H9 (cell line): ENCODE data around the gene CEP85L. TPM values are rescaled to one million over a fixed set of nuclear protein-coding genes. Genes with fewer than 3 reads are reported as not detected.

Experiments
- DNase-seq: peaks from one replicate; pipeline ENCODE4 v3.0.0-alpha.2; 2017
- H2AFZ ChIP-seq: one replicate; pipeline ENCODE4 v1.6.1; 2013; ENCODE audit warnings: mild to moderate bottlenecking, low read length, control low read depth, moderate library complexity
- H2AK5ac ChIP-seq: 2 replicates; pipeline ENCODE4 v1.6.1; 2013; ENCODE audit warnings: low read length, control low read depth, mixed read lengths; ENCODE audit not compliant: insufficient read length
- H2BK120ac ChIP-seq: one replicate; pipeline ENCODE4 v1.6.1; 2013; ENCODE audit warnings: low read depth, mild to moderate bottlenecking, low read length, control low read depth, inconsistent platforms; ENCODE audit not compliant: poor library complexity, severe bottlenecking
- H2BK12ac ChIP-seq: 2 replicates; pipeline ENCODE4 v1.6.1; 2013; ENCODE audit warnings: low read length, control low read depth, mixed read lengths, low read depth; ENCODE audit not compliant: insufficient read length
- H2BK15ac ChIP-seq: 2 replicates; pipeline ENCODE4 v1.6.1; 2013; ENCODE audit warnings: low read depth, low read length, control low read depth
- H2BK20ac ChIP-seq: one replicate; pipeline ENCODE4 v1.6.1; 2013; ENCODE audit warnings: low read depth, mild to moderate bottlenecking, low read length, control low read depth, inconsistent platforms; ENCODE audit not compliant: poor library complexity, severe bottlenecking
- H2BK5ac ChIP-seq: 2 replicates; pipeline ENCODE4 v1.6.1; 2013; ENCODE audit warnings: low read length, control low read depth, mixed read lengths; ENCODE audit not compliant: insufficient read length
- H3K14ac ChIP-seq: 2 replicates; pipeline ENCODE4 v1.6.1; 2013; ENCODE audit warnings: low read length, control low read depth; ENCODE audit not compliant: insufficient read depth
- H3K18ac ChIP-seq: 2 replicates; pipeline ENCODE4 v1.6.1; 2013; ENCODE audit warnings: low read depth, mild to moderate bottlenecking, mixed read lengths, low read length, control low read depth; ENCODE audit not compliant: insufficient read length
- H3K23ac ChIP-seq: 2 replicates; pipeline ENCODE4 v1.6.1; 2013; ENCODE audit warnings: low read length, control low read depth, mixed read lengths, low read depth; ENCODE audit not compliant: insufficient read length
- H3K23me2 ChIP-seq: 2 replicates; pipeline ENCODE4 v1.6.1; 2013; ENCODE audit warnings: low read depth, mild to moderate bottlenecking, mixed read lengths, low read length, control low read depth; ENCODE audit not compliant: insufficient read length, poor library complexity, severe bottlenecking
- H3K27ac ChIP-seq: 2 replicates; pipeline ENCODE4 v1.5.1; 2013; ENCODE audit warnings: low read length, control low read depth, mixed read lengths, low read depth; ENCODE audit not compliant: insufficient read length
- H3K27me3 ChIP-seq: 2 replicates; pipeline ENCODE4 v1.6.1; 2013; ENCODE audit warnings: low read length, control low read depth, inconsistent platforms; ENCODE audit not compliant: insufficient read depth
- H3K4ac ChIP-seq: 2 replicates; pipeline ENCODE4 v1.6.1; 2013; ENCODE audit warnings: low read depth, mild to moderate bottlenecking, control low read depth, inconsistent platforms, low read length, moderate library complexity
- H3K4me1 ChIP-seq: 2 replicates; pipeline ENCODE4 v1.6.1; 2013; ENCODE audit warnings: low read length, control low read depth, inconsistent platforms; ENCODE audit not compliant: insufficient read depth
- H3K4me2 ChIP-seq: 2 replicates; pipeline ENCODE4 v1.6.1; 2013; ENCODE audit warnings: low read length, control low read depth, mixed read lengths; ENCODE audit not compliant: insufficient read length, insufficient read depth
- H3K56ac ChIP-seq: 2 replicates; pipeline ENCODE4 v1.6.1; 2013; ENCODE audit warnings: low read depth, mild to moderate bottlenecking, mixed read lengths, low read length, control low read depth; ENCODE audit not compliant: insufficient read length
- H3K79me1 ChIP-seq: 2 replicates; pipeline ENCODE4 v1.6.1; 2013; ENCODE audit warnings: low read depth, mild to moderate bottlenecking, moderate library complexity, low read length, control low read depth, inconsistent platforms; ENCODE audit not compliant: insufficient read depth, poor library complexity, severe bottlenecking
- H3K79me2 ChIP-seq: 2 replicates; pipeline ENCODE4 v1.6.1; 2013; ENCODE audit warnings: low read length, control low read depth, inconsistent platforms; ENCODE audit not compliant: insufficient read depth
- H3K9ac ChIP-seq: 2 replicates; pipeline ENCODE4 v1.6.1; 2013; ENCODE audit warnings: low read length, control low read depth, mixed read lengths; ENCODE audit not compliant: insufficient read length; ENCODE audit errors: extremely low read depth
- H3K9me3 ChIP-seq: one replicate; pipeline ENCODE4 v1.6.1; 2013; ENCODE audit warnings: low read depth, low read length, inconsistent platforms; ENCODE audit not compliant: control insufficient read depth
- H3T11ph ChIP-seq: one replicate; pipeline ENCODE4 v1.6.1; 2013; ENCODE audit warnings: mild to moderate bottlenecking, low read length, control low read depth, inconsistent platforms
- H4K20me1 ChIP-seq: one replicate; pipeline ENCODE4 v1.6.1; 2013; ENCODE audit not compliant: control insufficient read depth, insufficient read length, insufficient read depth
- H4K5ac ChIP-seq: 2 replicates; pipeline ENCODE4 v1.6.1; 2013; ENCODE audit warnings: low read depth, mild to moderate bottlenecking, mixed read lengths, low read length, control low read depth; ENCODE audit not compliant: insufficient read length
- H4K8ac ChIP-seq: replicated peaks from 2 replicates; pipeline ENCODE4 v1.6.1; 2013; ENCODE audit warnings: low read length, control low read depth, mixed read lengths, low read depth; ENCODE audit not compliant: insufficient read length
- H4K91ac ChIP-seq: 2 replicates; pipeline ENCODE4 v1.6.1; 2013; ENCODE audit warnings: low read depth, mild to moderate bottlenecking, moderate library complexity, mixed read lengths, low read length, control low read depth; ENCODE audit not compliant: insufficient read length
- H3K27ac Mint-ChIP-seq, 3 experiments: 2 replicates in 2 of 3; 3 replicates in 1 of 3; pipeline ENCODE4 v1.8.0; 2020 to 2021; ENCODE audit warnings: mixed read lengths in 3 of 3, mild to moderate bottlenecking in 1 of 3, moderate library complexity in 1 of 3
- H3K27me3 Mint-ChIP-seq: 2 replicates; pipeline ENCODE4 v1.8.0; 2021; ENCODE audit warnings: low read depth, mild to moderate bottlenecking, moderate library complexity, mixed read lengths
- H3K36me3 Mint-ChIP-seq, 3 experiments: 2 replicates in 2 of 3; 3 replicates in 1 of 3; pipeline ENCODE4 v1.8.0; 2020 to 2021; ENCODE audit warnings: low read depth in 3 of 3, mixed read lengths in 3 of 3; ENCODE audit not compliant: insufficient read depth in 1 of 3
- H3K4me1 Mint-ChIP-seq, 2 experiments: 2 replicates each; pipeline ENCODE4 v1.8.0; 2020; ENCODE audit warnings: mixed read lengths in 2 of 2
- H3K4me3 Mint-ChIP-seq, 2 experiments: 2 replicates in 1 of 2; 3 replicates in 1 of 2; pipeline ENCODE4 v1.8.0; 2020 to 2021; ENCODE audit warnings: mild to moderate bottlenecking in 2 of 2, mixed read lengths in 2 of 2, moderate library complexity in 1 of 2
- H3K9me3 Mint-ChIP-seq, 2 experiments: 2 replicates in 1 of 2; 3 replicates in 1 of 2; pipeline ENCODE4 v1.8.0; 2020; ENCODE audit warnings: mild to moderate bottlenecking in 2 of 2, mixed read lengths in 2 of 2, moderate library complexity in 1 of 2
- WGBS: extraction: QIAGEN DNeasy Blood & Tissue Kit; methylation state at CpG from one replicate; pipeline ENCODE4 v1.1.7; 2013; ENCODE audit warnings: missing lambda C conversion rate, low lambda C conversion rate, mixed read lengths; ENCODE audit not compliant: insufficient read length; ENCODE audit errors: extremely low coverage; 5-methylcytosine and 5-hydroxymethylcytosine counted together
- total RNA-seq: library from RNA; stranded (reverse); gene quantifications from 2 replicates; pipeline ENCODE4 v1.2.1, GENCODE V29; 2021
- TF ChIP-seq, protein P1 (sequence below): fragments of 200-600 bp; sonication (generic); conservative IDR thresholded peaks from 3 replicates; pipeline ENCODE4 v1.8.0; 2021; ENCODE audit warnings: antibody characterized with exemption, mild to moderate bottlenecking

The CEP85L gene
- total RNA-seq, 1 experiment from 2014 or later: 3.8 TPM

DNA sequence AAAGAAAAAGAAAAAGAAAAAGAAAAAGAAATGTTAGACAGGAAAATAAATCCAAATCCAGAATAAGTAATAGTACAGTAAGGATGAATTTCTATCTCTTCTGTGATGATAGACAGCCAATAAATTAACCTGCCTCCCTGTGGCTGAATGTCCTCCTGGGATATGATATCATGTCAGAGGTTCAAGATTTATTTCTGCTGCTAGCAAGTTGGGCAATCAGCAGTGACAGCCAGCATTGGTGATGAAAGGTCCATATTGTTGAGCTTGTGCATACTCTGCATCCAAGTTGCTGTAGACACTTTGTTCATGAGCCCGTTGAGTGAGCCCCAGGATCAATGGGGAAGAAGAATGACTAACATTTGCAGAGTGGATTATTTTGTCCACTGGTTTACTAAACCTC, 44.9 kb upstream of the CEP85L start:
- Histone ChIP-seq H3K79me2 (no peaks in the 10 kb centered on the region), H4K5ac (no peak overlapping the region), H2BK12ac (no peak overlapping the region), H3K18ac (no peak overlapping the region), H3K27me3 (no peaks in the 10 kb centered on the region), H3K14ac (no peak overlapping the region), H4K91ac (no peak overlapping the region), H2BK20ac (no peak overlapping the region), H3K4me1 (no peaks in the 10 kb centered on the region), H3K9me3 (no peaks in the 10 kb centered on the region), H2AK5ac (no peak overlapping the region), H2AFZ (no peak overlapping the region), H4K8ac (no peak overlapping the region), H2BK5ac (no peak overlapping the region), H3K23me2 (no peaks in the 10 kb centered on the region), H2BK15ac (no peak overlapping the region), H3K23ac (no peak overlapping the region), H3K9ac (no peak overlapping the region), H3K56ac (no peak overlapping the region), H2BK120ac (no peak overlapping the region), H4K20me1 (no peaks in the 10 kb centered on the region), H3T11ph (no peak overlapping the region), H3K4ac (no peak overlapping the region), H3K27ac (no peak overlapping the region), H3K79me1 (no peaks in the 10 kb centered on the region), H3K4me2 (no peak overlapping the region)
- Mint-ChIP-seq H3K27ac (no peak overlapping the region), H3K9me3 (no peaks in the 10 kb centered on the region), H3K4me1 (no peaks in the 10 kb centered on the region), H3K36me3 (no peaks in the 10 kb centered on the region), H3K27me3 (no peaks in the 10 kb centered on the region), H3K4me3 (no peak overlapping the region)
- no peak for DNase-seq
- TF ChIP-seq, protein P1, sequence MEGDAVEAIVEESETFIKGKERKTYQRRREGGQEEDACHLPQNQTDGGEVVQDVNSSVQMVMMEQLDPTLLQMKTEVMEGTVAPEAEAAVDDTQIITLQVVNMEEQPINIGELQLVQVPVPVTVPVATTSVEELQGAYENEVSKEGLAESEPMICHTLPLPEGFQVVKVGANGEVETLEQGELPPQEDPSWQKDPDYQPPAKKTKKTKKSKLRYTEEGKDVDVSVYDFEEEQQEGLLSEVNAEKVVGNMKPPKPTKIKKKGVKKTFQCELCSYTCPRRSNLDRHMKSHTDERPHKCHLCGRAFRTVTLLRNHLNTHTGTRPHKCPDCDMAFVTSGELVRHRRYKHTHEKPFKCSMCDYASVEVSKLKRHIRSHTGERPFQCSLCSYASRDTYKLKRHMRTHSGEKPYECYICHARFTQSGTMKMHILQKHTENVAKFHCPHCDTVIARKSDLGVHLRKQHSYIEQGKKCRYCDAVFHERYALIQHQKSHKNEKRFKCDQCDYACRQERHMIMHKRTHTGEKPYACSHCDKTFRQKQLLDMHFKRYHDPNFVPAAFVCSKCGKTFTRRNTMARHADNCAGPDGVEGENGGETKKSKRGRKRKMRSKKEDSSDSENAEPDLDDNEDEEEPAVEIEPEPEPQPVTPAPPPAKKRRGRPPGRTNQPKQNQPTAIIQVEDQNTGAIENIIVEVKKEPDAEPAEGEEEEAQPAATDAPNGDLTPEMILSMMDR: no peak
- no CpG with 5 or more reads among the region's 1 CpG for WGBS
